Measurements from ENCODE around the gene KIFC3. TPM values are rescaled to one million over a fixed set of nuclear protein-coding genes. Genes with fewer than 3 reads are reported as not detected.

KIFC3 gene
- total and polyA plus RNA-seq, 2 of the 13 experiments (the other 11 are each of a cell fraction or from before 2014, with no cell fraction given), result 42.1 to 45.3 TPM

GRCh38 chr16:57727610-57728009 lies 74.7 kb downstream of the KIFC3 start:
- Histone ChIP-seq H3K9ac (ENCODE audit: insufficient read depth, low read depth, low read length) (no peak overlapping the region), H3K4me1 (ENCODE audit: insufficient read depth, low read length) (peaks cover 15% of the 10 kb centered on the region), H3K9me3 (ENCODE audit: low read length) (no peaks in the 10 kb centered on the region), H3K36me3 (replicated peaks in 1 of 2; ENCODE audit: control insufficient read depth in 1 of 2, insufficient read depth in 2 of 2, low read length in 2 of 2) (no peaks in the 10 kb centered on the region), H3K79me2 (ENCODE audit: insufficient read depth, low read length) (no peaks in the 10 kb centered on the region), H3K27ac (ENCODE audit: extremely low read length, insufficient read depth, low read length) (no peak overlapping the region), H3K27me3 (ENCODE audit: control insufficient read depth in 1 of 2, insufficient read depth in 2 of 2, low read length in 2 of 2) (no peaks in the 10 kb centered on the region), H2AFZ (ENCODE audit: low read length) (no peak overlapping the region), H3K4me2 (ENCODE audit: low read depth, low read length) (no peak overlapping the region), H3K4me3 (replicated peaks in 1 of 3; ENCODE audit: insufficient read depth in 1 of 3, low read depth in 2 of 3, low read length in 3 of 3) (no peak overlapping the region), H4K20me1 (ENCODE audit: insufficient read depth, low read length) (no peaks in the 10 kb centered on the region)
- no TSS peak for BruUV-seq (replicated peaks)
- no peak for FAIRE-seq
- in situ Hi-C loops (cut with HindIII; ENCODE audit: extremely low pct_ligation_motif_present, low pct_unique_long_range_greater_than_20kb) (loop anchor here (5.0 kb wide), 1 partner anchor 125 kb away; no protein-coding TSS in a partner anchor), intact Hi-C loops (cut with micrococcal nuclease; ENCODE audit: unreplicated experiment) (no loop called here)
- TF ChIP-seq, protein P1, sequence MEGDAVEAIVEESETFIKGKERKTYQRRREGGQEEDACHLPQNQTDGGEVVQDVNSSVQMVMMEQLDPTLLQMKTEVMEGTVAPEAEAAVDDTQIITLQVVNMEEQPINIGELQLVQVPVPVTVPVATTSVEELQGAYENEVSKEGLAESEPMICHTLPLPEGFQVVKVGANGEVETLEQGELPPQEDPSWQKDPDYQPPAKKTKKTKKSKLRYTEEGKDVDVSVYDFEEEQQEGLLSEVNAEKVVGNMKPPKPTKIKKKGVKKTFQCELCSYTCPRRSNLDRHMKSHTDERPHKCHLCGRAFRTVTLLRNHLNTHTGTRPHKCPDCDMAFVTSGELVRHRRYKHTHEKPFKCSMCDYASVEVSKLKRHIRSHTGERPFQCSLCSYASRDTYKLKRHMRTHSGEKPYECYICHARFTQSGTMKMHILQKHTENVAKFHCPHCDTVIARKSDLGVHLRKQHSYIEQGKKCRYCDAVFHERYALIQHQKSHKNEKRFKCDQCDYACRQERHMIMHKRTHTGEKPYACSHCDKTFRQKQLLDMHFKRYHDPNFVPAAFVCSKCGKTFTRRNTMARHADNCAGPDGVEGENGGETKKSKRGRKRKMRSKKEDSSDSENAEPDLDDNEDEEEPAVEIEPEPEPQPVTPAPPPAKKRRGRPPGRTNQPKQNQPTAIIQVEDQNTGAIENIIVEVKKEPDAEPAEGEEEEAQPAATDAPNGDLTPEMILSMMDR (CRISPR knock-in tag; IDR thresholded peaks at IDR 0.05), result 0 out of 2 replicates have a peak, but pooled peaks have one; percentile 8
- TF ChIP-seq, protein P2, sequence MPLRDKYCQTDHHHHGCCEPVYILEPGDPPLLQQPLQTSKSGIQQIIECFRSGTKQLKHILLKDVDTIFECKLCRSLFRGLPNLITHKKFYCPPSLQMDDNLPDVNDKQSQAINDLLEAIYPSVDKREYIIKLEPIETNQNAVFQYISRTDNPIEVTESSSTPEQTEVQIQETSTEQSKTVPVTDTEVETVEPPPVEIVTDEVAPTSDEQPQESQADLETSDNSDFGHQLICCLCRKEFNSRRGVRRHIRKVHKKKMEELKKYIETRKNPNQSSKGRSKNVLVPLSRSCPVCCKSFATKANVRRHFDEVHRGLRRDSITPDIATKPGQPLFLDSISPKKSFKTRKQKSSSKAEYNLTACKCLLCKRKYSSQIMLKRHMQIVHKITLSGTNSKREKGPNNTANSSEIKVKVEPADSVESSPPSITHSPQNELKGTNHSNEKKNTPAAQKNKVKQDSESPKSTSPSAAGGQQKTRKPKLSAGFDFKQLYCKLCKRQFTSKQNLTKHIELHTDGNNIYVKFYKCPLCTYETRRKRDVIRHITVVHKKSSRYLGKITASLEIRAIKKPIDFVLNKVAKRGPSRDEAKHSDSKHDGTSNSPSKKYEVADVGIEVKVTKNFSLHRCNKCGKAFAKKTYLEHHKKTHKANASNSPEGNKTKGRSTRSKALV (CRISPR knock-in tag; IDR thresholded peaks at IDR 0.05), result no peak
- ChIA-PET CTCF (ENCODE audit: low intra/inter-chr PET ratio, low total read pairs) (no interaction called here), POLR2A (interaction anchor here (0.7 kb wide), 1 partner anchor 60 kb away, joined by 3 read pairs; no protein-coding TSS in a partner anchor)
- DNase-seq (ENCODE audit: low spot score), result no peak
- 33% methylated on average over 4 of the region's 4 CpGs for WGBS (ENCODE audit: low lambda C conversion rate)
- no peak for ATAC-seq

DNA sequence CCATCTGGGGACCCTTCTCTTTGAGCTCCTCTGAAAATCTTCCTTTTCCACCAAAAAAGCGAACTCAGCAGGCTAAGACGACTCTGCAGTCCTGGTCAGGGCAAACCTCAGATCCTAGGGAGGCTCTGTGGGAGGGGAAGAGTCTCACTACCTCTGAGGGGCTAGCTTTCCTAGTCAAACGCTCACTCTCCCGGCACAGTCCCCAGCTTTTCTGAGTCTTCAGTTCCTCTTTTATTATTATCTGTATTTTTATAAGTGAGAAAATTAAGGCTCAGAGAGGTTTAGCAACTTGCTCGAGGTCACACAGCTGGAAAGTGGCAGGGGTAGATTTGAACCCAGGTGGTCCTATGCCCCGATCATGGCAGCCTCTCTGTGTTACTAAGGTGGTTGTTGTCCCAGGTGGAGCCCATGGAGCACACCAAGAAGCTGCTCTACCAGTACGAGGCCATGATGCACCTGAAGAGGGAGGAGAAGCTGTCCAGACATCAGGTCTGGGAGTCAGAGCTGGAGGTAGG lies 75.8 kb downstream of the KIFC3 start:
- FAIRE-seq, result no peak
- no TSS peak for BruUV-seq (replicated peaks)
- POLR2A ChIA-PET, result interaction anchor here (1.8 kb wide), 1 partner anchor 9 kb away, joined by 6 read pairs; the partner anchor contains the start of gene KATNB1

More for the DNA sequence above, 75.8 kb downstream of the KIFC3 start:
- Histone ChIP-seq H3K79me2 (ENCODE audit: insufficient read depth, low read length) (no peaks in the 10 kb centered on the region), H3K4me3 (replicated peaks in 1 of 3; ENCODE audit: insufficient read depth in 1 of 3, low read depth in 2 of 3, low read length in 3 of 3) (no peak overlapping the region), H2AFZ (ENCODE audit: low read length) (no peak overlapping the region), H3K27me3 (ENCODE audit: control insufficient read depth in 1 of 2, insufficient read depth in 2 of 2, low read length in 2 of 2) (no peaks in the 10 kb centered on the region), H4K20me1 (ENCODE audit: insufficient read depth, low read length) (no peaks in the 10 kb centered on the region), H3K9ac (ENCODE audit: insufficient read depth, low read depth, low read length) (no peak overlapping the region), H3K36me3 (replicated peaks in 1 of 2; ENCODE audit: control insufficient read depth in 1 of 2, insufficient read depth in 2 of 2, low read length in 2 of 2) (no peaks in the 10 kb centered on the region), H3K4me2 (ENCODE audit: low read depth, low read length) (no peak overlapping the region), H3K4me1 (ENCODE audit: insufficient read depth, low read length) (peaks cover 26% of the 10 kb centered on the region), H3K9me3 (ENCODE audit: low read length) (no peaks in the 10 kb centered on the region), H3K27ac (ENCODE audit: extremely low read length, insufficient read depth, low read length) (no peak overlapping the region)
- TF ChIP-seq, protein P3, sequence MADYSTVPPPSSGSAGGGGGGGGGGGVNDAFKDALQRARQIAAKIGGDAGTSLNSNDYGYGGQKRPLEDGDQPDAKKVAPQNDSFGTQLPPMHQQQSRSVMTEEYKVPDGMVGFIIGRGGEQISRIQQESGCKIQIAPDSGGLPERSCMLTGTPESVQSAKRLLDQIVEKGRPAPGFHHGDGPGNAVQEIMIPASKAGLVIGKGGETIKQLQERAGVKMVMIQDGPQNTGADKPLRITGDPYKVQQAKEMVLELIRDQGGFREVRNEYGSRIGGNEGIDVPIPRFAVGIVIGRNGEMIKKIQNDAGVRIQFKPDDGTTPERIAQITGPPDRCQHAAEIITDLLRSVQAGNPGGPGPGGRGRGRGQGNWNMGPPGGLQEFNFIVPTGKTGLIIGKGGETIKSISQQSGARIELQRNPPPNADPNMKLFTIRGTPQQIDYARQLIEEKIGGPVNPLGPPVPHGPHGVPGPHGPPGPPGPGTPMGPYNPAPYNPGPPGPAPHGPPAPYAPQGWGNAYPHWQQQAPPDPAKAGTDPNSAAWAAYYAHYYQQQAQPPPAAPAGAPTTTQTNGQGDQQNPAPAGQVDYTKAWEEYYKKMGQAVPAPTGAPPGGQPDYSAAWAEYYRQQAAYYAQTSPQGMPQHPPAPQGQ (CRISPR knock-in tag; IDR thresholded peaks at IDR 0.05; ENCODE audit: borderline replicate concordance), result no peak
- TF ChIP-seq GABPB1 (CRISPR knock-in tag; IDR thresholded peaks at IDR 0.05), result no peak
- TF ChIP-seq CAMTA2 (CRISPR knock-in tag; IDR thresholded peaks at IDR 0.05; ENCODE audit: borderline replicate concordance), result no peak
- TF ChIP-seq EHMT2 (IDR thresholded peaks at IDR 0.05; ENCODE audit: borderline replicate concordance, low read depth, low read length), result no peak
- TF ChIP-seq ZBTB21 (CRISPR knock-in tag; IDR thresholded peaks at IDR 0.05), result no peak
- TF ChIP-seq ZNF768 (CRISPR knock-in tag; IDR thresholded peaks at IDR 0.05), result peak; percentile 90
- TF ChIP-seq NPAS2 (CRISPR knock-in tag; IDR thresholded peaks at IDR 0.05; ENCODE audit: borderline replicate concordance), result no peak
- no peak for TF ChIP-seq ZNF773 (CRISPR knock-in tag; IDR thresholded peaks at IDR 0.05; ENCODE audit: borderline replicate concordance)
- CTCF ChIA-PET (ENCODE audit: low intra/inter-chr PET ratio, low total read pairs), result no interaction called here
- in situ Hi-C loops (cut with HindIII; ENCODE audit: extremely low pct_ligation_motif_present, low pct_unique_long_range_greater_than_20kb) (loop anchor here (5.0 kb wide), 1 partner anchor 124 kb away; no protein-coding TSS in a partner anchor), intact Hi-C loops (cut with micrococcal nuclease; ENCODE audit: unreplicated experiment) (no loop called here)
- ATAC-seq, result no peak
- DNase-seq (ENCODE audit: low spot score), result no peak
- WGBS (ENCODE audit: low lambda C conversion rate), result 41% methylated on average over 7 of the region's 7 CpGs

Data from HepG2 (cell line).